Measurements from ENCODE around the gene OR2H1.

The OR2H1 gene

GRCh38 chr6:29466241-29466640, 9.3 kb downstream of the OR2H1 start:
- no peak for DNase-seq (ENCODE audit: low read depth)
- no peak overlapping the region for H3K4me3 ChIP-seq (ENCODE audit: low read depth, low read length)
- TF ChIP-seq MYC (IDR thresholded peaks at IDR 0.05; ENCODE audit: low read depth, low read length), result no peak

GRCh38 chr6:29474996-29475395, 18.0 kb downstream of the OR2H1 start:
- H3K4me3 ChIP-seq (ENCODE audit: low read depth, low read length), result no peak overlapping the region
- TF ChIP-seq CTCF (IDR thresholded peaks at IDR 0.05; ENCODE audit: low read depth, low read length), result no peak
- no peak for TF ChIP-seq MAX (IDR thresholded peaks at IDR 0.05; ENCODE audit: low read depth, low read length)
- TF ChIP-seq POLR2A (IDR thresholded peaks at IDR 0.05; ENCODE audit: extremely low read depth, insufficient read length), result no peak
- DNase-seq (ENCODE audit: low read depth), result no peak

GRCh38 chr6:29477923-29478450, 21.0 kb downstream of the OR2H1 start:
- DNase-seq (ENCODE audit: low read depth), result no peak
- TF ChIP-seq CTCF (IDR thresholded peaks at IDR 0.05; ENCODE audit: low read depth, low read length) (no peak), POLR2A (IDR thresholded peaks at IDR 0.05; ENCODE audit: extremely low read depth, insufficient read length) (no peak), MYC (IDR thresholded peaks at IDR 0.05; ENCODE audit: low read depth, low read length) (no peak), MAX (IDR thresholded peaks at IDR 0.05; ENCODE audit: low read depth, low read length) (no peak)
- H3K4me3 ChIP-seq (ENCODE audit: low read depth, low read length), result no peak overlapping the region

- TF ChIP-seq POLR2A (IDR thresholded peaks at IDR 0.05; ENCODE audit: extremely low read depth, insufficient read length) (no peak), MAX (IDR thresholded peaks at IDR 0.05; ENCODE audit: low read depth, low read length) (no peak), CTCF (IDR thresholded peaks at IDR 0.05; ENCODE audit: low read depth, low read length) (no peak), MYC (IDR thresholded peaks at IDR 0.05; ENCODE audit: low read depth, low read length) (no peak)
- DNase-seq (ENCODE audit: low read depth), result no peak
- no peak overlapping the region for H3K4me3 ChIP-seq (ENCODE audit: low read depth, low read length)
Measured at GRCh38 chr6:29478740-29479139, 21.8 kb downstream of the OR2H1 start.

- no peak overlapping the region for H3K4me3 ChIP-seq (ENCODE audit: low read depth, low read length)
- no peak for DNase-seq (ENCODE audit: low read depth)
- no peak for TF ChIP-seq CTCF (IDR thresholded peaks at IDR 0.05; ENCODE audit: low read depth, low read length)
- TF ChIP-seq POLR2A (IDR thresholded peaks at IDR 0.05; ENCODE audit: extremely low read depth, insufficient read length), result no peak
- no peak for TF ChIP-seq MYC (IDR thresholded peaks at IDR 0.05; ENCODE audit: low read depth, low read length)
- no peak for TF ChIP-seq MAX (IDR thresholded peaks at IDR 0.05; ENCODE audit: low read depth, low read length)
Measured at GRCh38 chr6:29479560-29479959, 22.6 kb downstream of the OR2H1 start.

- TF ChIP-seq CTCF (IDR thresholded peaks at IDR 0.05; ENCODE audit: low read depth, low read length) (no peak), MAX (IDR thresholded peaks at IDR 0.05; ENCODE audit: low read depth, low read length) (no peak), POLR2A (IDR thresholded peaks at IDR 0.05; ENCODE audit: extremely low read depth, insufficient read length) (no peak), MYC (IDR thresholded peaks at IDR 0.05; ENCODE audit: low read depth, low read length) (no peak)
- H3K4me3 ChIP-seq (ENCODE audit: low read depth, low read length), result no peak overlapping the region
- DNase-seq (ENCODE audit: low read depth), result no peak
Measured at GRCh38 chr6:29483186-29483585, 26.2 kb downstream of the OR2H1 start.
